ENCODE data around the gene CD200R1L.

The CD200R1L gene

GRCh38 chr3:112791736-112792135 is 54.9 kb downstream of the CD200R1L start:
- Histone ChIP-seq H3K4me1 (ENCODE audit: control insufficient read depth, insufficient read depth, low read length, unreplicated experiment) (peaks cover 6% of the 10 kb centered on the region), H2AFZ (ENCODE audit: low read length, unreplicated experiment) (no peak overlapping the region), H3K4me3 (ENCODE audit: low read depth, low read length) (no peak overlapping the region), H3K79me2 (ENCODE audit: control insufficient read depth, insufficient read depth, low read length, unreplicated experiment) (no peaks in the 10 kb centered on the region), H3K27ac (ENCODE audit: low read depth, low read length) (no peak overlapping the region), H3K36me3 (ENCODE audit: insufficient read depth, low read length) (no peaks in the 10 kb centered on the region), H3K27me3 (ENCODE audit: insufficient read depth, low read length) (no peaks in the 10 kb centered on the region)

DNA sequence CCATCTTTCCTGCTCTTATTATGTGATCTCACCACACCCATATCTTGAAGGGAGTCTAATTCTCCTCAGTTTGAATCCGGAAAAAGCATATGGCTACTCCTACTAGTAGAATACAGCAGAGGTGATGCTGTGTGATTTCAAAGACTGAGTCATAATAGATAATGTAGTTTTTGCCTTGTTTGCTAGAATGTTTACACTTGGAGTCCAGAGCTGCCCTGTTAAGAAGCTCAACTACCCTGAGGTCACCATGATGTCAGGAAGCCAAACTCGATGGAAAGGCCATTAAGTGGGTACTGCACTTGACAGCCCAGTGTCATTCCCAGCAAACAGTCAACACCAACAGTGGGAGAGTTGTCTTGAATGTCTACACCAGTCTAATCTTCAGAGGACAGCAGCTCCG is 56.9 kb downstream of the CD200R1L start:
- Histone ChIP-seq H3K4me1 (ENCODE audit: control insufficient read depth, insufficient read depth, low read length, unreplicated experiment) (peaks cover 6% of the 10 kb centered on the region), H3K79me2 (ENCODE audit: control insufficient read depth, insufficient read depth, low read length, unreplicated experiment) (no peaks in the 10 kb centered on the region), H3K36me3 (ENCODE audit: insufficient read depth, low read length) (no peaks in the 10 kb centered on the region), H3K27me3 (ENCODE audit: insufficient read depth, low read length) (no peaks in the 10 kb centered on the region), H3K27ac (ENCODE audit: low read depth, low read length) (no peak overlapping the region), H3K4me3 (ENCODE audit: low read depth, low read length) (no peak overlapping the region), H2AFZ (ENCODE audit: low read length, unreplicated experiment) (no peak overlapping the region)

DNA sequence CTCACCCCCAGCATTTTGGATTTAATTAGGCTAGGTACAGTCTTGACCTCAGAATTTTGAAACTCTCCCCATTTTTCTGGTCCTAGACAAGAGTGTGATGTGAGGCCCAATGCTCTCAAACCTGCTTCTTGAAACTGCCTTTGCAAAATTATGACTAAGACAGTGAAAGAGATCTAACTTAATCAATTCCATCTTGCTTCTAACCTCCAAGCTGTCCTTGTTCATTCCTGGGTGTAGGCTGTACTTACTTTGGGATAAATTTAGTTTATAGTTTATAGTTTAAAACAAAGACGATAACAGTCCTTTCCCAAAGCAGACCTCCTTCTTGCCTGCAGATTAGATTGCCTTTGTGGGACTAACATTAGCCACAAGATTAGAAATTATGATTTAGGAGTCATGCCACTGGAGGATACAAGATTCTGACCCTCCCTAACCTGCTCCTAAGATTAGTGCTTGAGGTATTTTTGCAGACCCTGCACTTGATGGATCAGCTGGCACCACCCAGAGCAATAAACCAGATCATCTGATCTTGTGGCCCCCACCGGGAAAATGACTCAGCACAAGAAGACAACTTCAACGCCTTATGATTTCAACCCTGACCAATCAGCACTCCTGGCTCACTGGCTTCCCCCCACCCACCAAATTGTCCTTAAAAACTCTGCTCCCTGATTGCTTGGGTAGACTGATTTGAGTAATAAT is 59.6 kb downstream of the CD200R1L start:
- H3K36me3 ChIP-seq (ENCODE audit: insufficient read depth, low read length): no peaks in the 10 kb centered on the region
- H3K4me1 ChIP-seq (ENCODE audit: control insufficient read depth, insufficient read depth, low read length, unreplicated experiment): peaks cover 2% of the 10 kb centered on the region
- no peak overlapping the region for H3K4me3 ChIP-seq (ENCODE audit: low read depth, low read length)
- no peaks in the 10 kb centered on the region for H3K79me2 ChIP-seq (ENCODE audit: control insufficient read depth, insufficient read depth, low read length, unreplicated experiment)
- H3K27me3 ChIP-seq (ENCODE audit: insufficient read depth, low read length): no peaks in the 10 kb centered on the region
- H3K27ac ChIP-seq (ENCODE audit: low read depth, low read length): no peak overlapping the region
- H2AFZ ChIP-seq (ENCODE audit: low read length, unreplicated experiment): no peak overlapping the region

DNA sequence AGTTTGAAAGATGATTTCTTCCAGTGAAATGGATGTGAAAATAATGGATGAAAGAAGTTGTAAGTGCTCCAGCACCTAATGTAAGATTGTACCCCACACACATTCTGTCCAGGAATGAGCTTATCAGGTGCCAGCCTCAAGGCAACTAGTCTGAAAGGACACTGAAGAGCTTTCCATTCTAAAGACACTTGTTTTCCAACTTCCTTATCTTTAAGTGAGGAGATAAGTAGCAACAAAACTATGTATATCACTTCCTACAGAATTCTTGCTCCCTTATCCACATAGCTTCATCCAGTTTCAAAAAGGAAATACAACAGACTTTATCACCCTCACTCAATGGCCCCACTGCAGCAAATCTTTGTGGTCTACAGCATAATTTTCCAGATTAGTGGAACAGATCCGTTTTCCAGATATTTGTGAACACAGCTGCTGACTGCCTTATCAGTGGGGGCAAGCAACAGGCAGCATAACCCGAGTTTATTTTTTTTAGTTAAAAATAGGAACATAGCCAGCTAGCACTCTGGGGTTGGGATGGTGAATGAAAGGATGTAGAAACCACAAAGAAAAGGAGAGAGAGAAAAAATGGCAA is 60.6 kb downstream of the CD200R1L start:
- peak overlapping the region; percentile 42 for H2AFZ ChIP-seq (ENCODE audit: low read length, unreplicated experiment)
- no peak overlapping the region for H3K4me3 ChIP-seq (ENCODE audit: low read depth, low read length)
- H3K27me3 ChIP-seq (ENCODE audit: insufficient read depth, low read length): no peaks in the 10 kb centered on the region
- no peak overlapping the region for H3K27ac ChIP-seq (ENCODE audit: low read depth, low read length)
- no peaks in the 10 kb centered on the region for H3K36me3 ChIP-seq (ENCODE audit: insufficient read depth, low read length)
- H3K79me2 ChIP-seq (ENCODE audit: control insufficient read depth, insufficient read depth, low read length, unreplicated experiment): no peaks in the 10 kb centered on the region
- peaks cover 11% of the 10 kb centered on the region for H3K4me1 ChIP-seq (ENCODE audit: control insufficient read depth, insufficient read depth, low read length, unreplicated experiment)

- H3K27me3 ChIP-seq (ENCODE audit: insufficient read depth, low read length): no peaks in the 10 kb centered on the region
These were observed 61.2 kb downstream of the CD200R1L start for GRCh38 chr3:112785321-112786001.

DNA sequence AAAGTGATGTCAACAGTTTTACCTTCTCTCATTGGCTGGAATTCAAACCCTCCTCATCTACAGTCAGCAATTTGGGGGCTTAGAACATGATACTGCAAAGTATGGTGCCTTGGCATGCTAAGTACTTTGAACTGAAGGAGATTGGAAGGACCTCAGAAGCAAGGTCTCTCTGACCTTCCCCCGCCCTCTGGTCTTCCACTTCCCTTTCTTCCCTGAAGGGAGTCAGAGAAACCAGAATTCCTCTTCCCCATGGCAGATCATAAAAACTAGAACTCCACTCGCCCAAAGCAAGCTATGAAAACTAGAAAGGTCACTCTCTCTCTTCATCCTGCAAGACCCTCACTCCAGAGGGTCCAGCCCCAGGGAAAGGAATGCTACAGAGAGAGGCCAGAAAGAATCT is 64.2 kb downstream of the CD200R1L start:
- no peak overlapping the region for H3K4me3 ChIP-seq (ENCODE audit: low read depth, low read length)
- no peak overlapping the region for H3K27ac ChIP-seq (ENCODE audit: low read depth, low read length)
- no peaks in the 10 kb centered on the region for H3K36me3 ChIP-seq (ENCODE audit: insufficient read depth, low read length)
- no peaks in the 10 kb centered on the region for H3K27me3 ChIP-seq (ENCODE audit: insufficient read depth, low read length)
- H3K79me2 ChIP-seq (ENCODE audit: control insufficient read depth, insufficient read depth, low read length, unreplicated experiment): no peaks in the 10 kb centered on the region
- H2AFZ ChIP-seq (ENCODE audit: low read length, unreplicated experiment): no peak overlapping the region
- peaks cover 37% of the 10 kb centered on the region for H3K4me1 ChIP-seq (ENCODE audit: control insufficient read depth, insufficient read depth, low read length, unreplicated experiment)

More at GRCh38 chr3:112785321-112786001, 61.2 kb downstream of the CD200R1L start:
- H3K27ac ChIP-seq (ENCODE audit: low read depth, low read length): no peak overlapping the region
- H3K36me3 ChIP-seq (ENCODE audit: insufficient read depth, low read length): no peaks in the 10 kb centered on the region
- peak overlapping the region; percentile 42 for H2AFZ ChIP-seq (ENCODE audit: low read length, unreplicated experiment)
- H3K79me2 ChIP-seq (ENCODE audit: control insufficient read depth, insufficient read depth, low read length, unreplicated experiment): no peaks in the 10 kb centered on the region
- peaks cover 13% of the 10 kb centered on the region for H3K4me1 ChIP-seq (ENCODE audit: control insufficient read depth, insufficient read depth, low read length, unreplicated experiment)
- no peak overlapping the region for H3K4me3 ChIP-seq (ENCODE audit: low read depth, low read length)

DNA sequence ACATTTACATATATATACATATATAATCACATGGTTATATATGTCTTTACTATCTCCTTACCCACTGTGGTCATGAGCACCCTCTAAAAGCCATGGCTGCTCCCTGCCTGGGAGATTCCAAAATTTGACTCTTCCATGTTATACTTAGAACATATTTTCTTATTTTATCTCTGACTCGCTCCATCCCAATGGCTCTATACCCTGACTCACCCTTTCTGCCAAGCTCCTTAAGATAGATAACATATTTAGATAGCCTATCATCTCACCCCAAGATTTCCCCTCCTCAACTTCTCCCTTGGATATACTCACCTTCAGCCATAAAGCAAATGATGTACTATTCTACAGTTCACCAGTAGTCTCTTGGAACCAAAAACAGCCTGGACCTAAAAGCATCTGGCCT is 65.1 kb downstream of the CD200R1L start:
- Histone ChIP-seq H3K36me3 (ENCODE audit: insufficient read depth, low read length) (no peaks in the 10 kb centered on the region), H3K79me2 (ENCODE audit: control insufficient read depth, insufficient read depth, low read length, unreplicated experiment) (no peaks in the 10 kb centered on the region)

DNA sequence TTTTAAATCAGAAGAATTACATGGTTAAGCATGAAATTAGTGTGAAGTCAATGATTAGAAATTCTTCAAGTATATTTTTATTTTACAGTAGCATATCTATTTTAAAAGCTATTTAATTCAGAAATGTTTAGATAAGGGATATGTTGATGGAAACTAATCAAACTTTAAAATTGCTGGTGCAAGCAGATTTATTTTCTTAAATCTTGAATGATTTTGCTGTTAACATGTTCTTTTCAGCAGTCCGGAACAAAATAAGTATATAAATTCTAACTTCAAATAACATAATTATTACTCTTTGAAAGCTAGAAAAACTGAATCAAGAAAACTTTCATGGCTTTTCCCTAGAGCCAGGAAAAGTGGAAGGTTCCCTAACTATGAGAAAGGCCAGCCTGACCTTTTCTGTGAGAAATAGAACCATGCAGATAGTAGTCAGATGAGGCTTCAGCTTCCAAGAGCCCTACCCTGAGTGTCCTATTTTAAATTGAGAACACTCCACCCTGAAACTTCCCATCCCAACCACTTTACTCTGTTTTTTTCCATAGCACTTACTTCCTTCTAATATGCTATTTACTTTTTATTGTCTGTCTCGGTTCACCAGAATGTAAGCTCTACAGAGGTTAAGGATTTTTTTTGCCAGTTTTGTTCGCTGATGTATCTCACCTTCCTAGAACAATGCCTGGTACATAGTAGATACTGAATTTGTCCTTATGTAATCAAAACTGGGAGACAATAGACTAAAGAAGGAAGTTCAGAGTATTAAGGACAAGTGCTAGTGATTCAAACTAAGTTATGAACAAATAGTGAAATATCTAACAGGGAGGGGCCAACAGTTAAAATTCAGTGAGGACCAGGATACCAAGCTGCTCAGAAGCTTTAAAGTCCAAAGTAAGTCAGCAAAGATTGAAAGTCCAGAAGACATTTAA is 66.8 kb downstream of the CD200R1L start:
- Histone ChIP-seq H2AFZ (ENCODE audit: low read length, unreplicated experiment) (no peak overlapping the region), H3K36me3 (ENCODE audit: insufficient read depth, low read length) (no peaks in the 10 kb centered on the region), H3K79me2 (ENCODE audit: control insufficient read depth, insufficient read depth, low read length, unreplicated experiment) (no peaks in the 10 kb centered on the region), H3K4me1 (ENCODE audit: control insufficient read depth, insufficient read depth, low read length, unreplicated experiment) (peaks cover 59% of the 10 kb centered on the region), H3K27ac (ENCODE audit: low read depth, low read length) (peak overlapping the region; percentile 83), H3K4me3 (ENCODE audit: low read depth, low read length) (no peak overlapping the region), H3K27me3 (ENCODE audit: insufficient read depth, low read length) (no peaks in the 10 kb centered on the region)

More for the DNA sequence above, 65.1 kb downstream of the CD200R1L start:
- no peak overlapping the region for H3K27ac ChIP-seq (ENCODE audit: low read depth, low read length)
- peaks cover 44% of the 10 kb centered on the region for H3K4me1 ChIP-seq (ENCODE audit: control insufficient read depth, insufficient read depth, low read length, unreplicated experiment)
- no peak overlapping the region for H3K4me3 ChIP-seq (ENCODE audit: low read depth, low read length)
- H2AFZ ChIP-seq (ENCODE audit: low read length, unreplicated experiment): no peak overlapping the region
- no peaks in the 10 kb centered on the region for H3K27me3 ChIP-seq (ENCODE audit: insufficient read depth, low read length)

DNA sequence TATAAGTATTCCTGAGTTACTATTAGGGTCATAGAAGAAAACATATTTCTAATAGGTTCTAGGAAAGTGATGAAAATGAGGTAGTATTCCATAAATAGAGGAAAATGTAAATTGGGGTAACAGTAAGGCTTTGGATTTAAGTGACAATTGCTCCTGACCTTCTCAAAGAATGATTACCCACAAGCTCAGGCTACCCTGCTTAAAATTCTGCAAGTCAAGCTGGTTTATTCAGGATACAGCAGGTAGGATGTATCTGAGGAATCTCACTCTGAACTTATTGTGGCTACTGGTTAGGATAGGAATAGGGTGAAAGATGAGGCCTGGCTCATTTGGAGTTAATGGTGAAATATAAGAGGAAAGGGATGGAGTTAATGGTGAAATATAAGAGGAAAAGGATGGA is 67.7 kb downstream of the CD200R1L start:
- Histone ChIP-seq H3K27ac (ENCODE audit: low read depth, low read length) (peak overlapping the region; percentile 83), H3K4me3 (ENCODE audit: low read depth, low read length) (0 out of 2 replicates have a peak overlapping the region, but pooled peaks have one; percentile 0), H3K4me1 (ENCODE audit: control insufficient read depth, insufficient read depth, low read length, unreplicated experiment) (peaks cover 67% of the 10 kb centered on the region), H3K27me3 (ENCODE audit: insufficient read depth, low read length) (no peaks in the 10 kb centered on the region), H2AFZ (ENCODE audit: low read length, unreplicated experiment) (no peak overlapping the region), H3K79me2 (ENCODE audit: control insufficient read depth, insufficient read depth, low read length, unreplicated experiment) (no peaks in the 10 kb centered on the region), H3K36me3 (ENCODE audit: insufficient read depth, low read length) (no peaks in the 10 kb centered on the region)

- no peaks in the 10 kb centered on the region for H3K79me2 ChIP-seq (ENCODE audit: control insufficient read depth, insufficient read depth, low read length, unreplicated experiment)
- H3K4me3 ChIP-seq (ENCODE audit: low read depth, low read length): no peak overlapping the region
- H3K36me3 ChIP-seq (ENCODE audit: insufficient read depth, low read length): no peaks in the 10 kb centered on the region
- no peaks in the 10 kb centered on the region for H3K27me3 ChIP-seq (ENCODE audit: insufficient read depth, low read length)
- H3K27ac ChIP-seq (ENCODE audit: low read depth, low read length): peak overlapping the region; percentile 83
- no peak overlapping the region for H2AFZ ChIP-seq (ENCODE audit: low read length, unreplicated experiment)
- peaks cover 71% of the 10 kb centered on the region for H3K4me1 ChIP-seq (ENCODE audit: control insufficient read depth, insufficient read depth, low read length, unreplicated experiment)
These were observed 68.2 kb downstream of the CD200R1L start for GRCh38 chr3:112778353-112778948.

Data from ACC112 (cell line).